D721Med (cell line): ENCODE results near the gene SCAF8.
A peak's percentile ranks its signal among the peaks of the same experiment; 100 is the strongest.
"Not testable (repeated sequence)": the region's sequence is repeated elsewhere in the genome, so short reads cannot be mapped to it uniquely, and the experiment has no call there.

ENCODE experiments used
- DNase-seq: peaks from one replicate; pipeline ENCODE4 v3.0.0; 2011; ENCODE audit warnings: low spot score; ENCODE audit not compliant: insufficient read length
- FAIRE-seq: peaks from 2 replicates; lab custom pipeline; 2011; peaks lifted over from hg19 to GRCh38; lab: Jason Lieb, UNC
- TF ChIP-seq, protein P1 (sequence below): IDR thresholded peaks from 2 replicates; pipeline ENCODE4 v1.5.1; 2012; ENCODE audit warnings: mild to moderate bottlenecking, control low read depth; ENCODE audit not compliant: insufficient read depth; ENCODE audit errors: missing control alignments

The SCAF8 gene

GRCh38 chr6:154736618-154737259 lies 3.5 kb downstream of the SCAF8 start:
- no peak for DNase-seq
- peak; percentile 6 for FAIRE-seq
- TF ChIP-seq, protein P1, sequence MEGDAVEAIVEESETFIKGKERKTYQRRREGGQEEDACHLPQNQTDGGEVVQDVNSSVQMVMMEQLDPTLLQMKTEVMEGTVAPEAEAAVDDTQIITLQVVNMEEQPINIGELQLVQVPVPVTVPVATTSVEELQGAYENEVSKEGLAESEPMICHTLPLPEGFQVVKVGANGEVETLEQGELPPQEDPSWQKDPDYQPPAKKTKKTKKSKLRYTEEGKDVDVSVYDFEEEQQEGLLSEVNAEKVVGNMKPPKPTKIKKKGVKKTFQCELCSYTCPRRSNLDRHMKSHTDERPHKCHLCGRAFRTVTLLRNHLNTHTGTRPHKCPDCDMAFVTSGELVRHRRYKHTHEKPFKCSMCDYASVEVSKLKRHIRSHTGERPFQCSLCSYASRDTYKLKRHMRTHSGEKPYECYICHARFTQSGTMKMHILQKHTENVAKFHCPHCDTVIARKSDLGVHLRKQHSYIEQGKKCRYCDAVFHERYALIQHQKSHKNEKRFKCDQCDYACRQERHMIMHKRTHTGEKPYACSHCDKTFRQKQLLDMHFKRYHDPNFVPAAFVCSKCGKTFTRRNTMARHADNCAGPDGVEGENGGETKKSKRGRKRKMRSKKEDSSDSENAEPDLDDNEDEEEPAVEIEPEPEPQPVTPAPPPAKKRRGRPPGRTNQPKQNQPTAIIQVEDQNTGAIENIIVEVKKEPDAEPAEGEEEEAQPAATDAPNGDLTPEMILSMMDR, result no peak

- TF ChIP-seq, protein P1, result no peak
Observed at GRCh38 chr6:154737424-154737823, 4.2 kb downstream of the SCAF8 start.

GRCh38 chr6:154738551-154738961 lies 5.3 kb downstream of the SCAF8 start:
- TF ChIP-seq, protein P1, result no peak
- peak; percentile 74 for FAIRE-seq
- DNase-seq, result no peak

More at GRCh38 chr6:154737424-154737823, 4.2 kb downstream of the SCAF8 start:
- DNase-seq (no peak), FAIRE-seq (no peak)

GRCh38 chr6:154740658-154741057 lies 7.4 kb downstream of the SCAF8 start:
- FAIRE-seq, result peak; percentile 55

DNA sequence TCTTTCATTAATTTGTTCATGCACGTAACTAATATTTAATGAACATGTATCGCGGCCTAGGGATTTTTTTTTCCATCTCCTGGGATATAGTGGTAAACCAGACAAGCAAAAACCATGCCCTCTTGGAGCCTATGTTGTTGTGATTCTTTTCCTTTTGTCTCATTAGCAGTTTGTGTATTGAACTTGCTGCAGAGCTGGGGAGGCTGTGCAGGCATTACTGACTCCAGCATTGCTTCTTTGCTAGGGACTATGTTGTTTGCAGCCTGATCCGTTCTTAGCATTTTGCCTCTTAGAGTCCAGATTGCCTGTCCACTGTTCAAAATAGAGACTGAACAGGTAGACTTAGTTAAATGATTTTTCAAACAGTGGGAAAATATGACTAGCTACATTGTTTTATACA lies 9.7 kb downstream of the SCAF8 start:
- FAIRE-seq (peak; percentile 86), DNase-seq (no peak)
- TF ChIP-seq, protein P1, result no peak

More at GRCh38 chr6:154740658-154741057, 7.4 kb downstream of the SCAF8 start:
- DNase-seq, result no peak
- TF ChIP-seq, protein P1, result no peak

GRCh38 chr6:154744029-154744745 lies 11.0 kb downstream of the SCAF8 start:
- not testable (repeated sequence) for DNase-seq
- peak; percentile 70 for FAIRE-seq

DNA sequence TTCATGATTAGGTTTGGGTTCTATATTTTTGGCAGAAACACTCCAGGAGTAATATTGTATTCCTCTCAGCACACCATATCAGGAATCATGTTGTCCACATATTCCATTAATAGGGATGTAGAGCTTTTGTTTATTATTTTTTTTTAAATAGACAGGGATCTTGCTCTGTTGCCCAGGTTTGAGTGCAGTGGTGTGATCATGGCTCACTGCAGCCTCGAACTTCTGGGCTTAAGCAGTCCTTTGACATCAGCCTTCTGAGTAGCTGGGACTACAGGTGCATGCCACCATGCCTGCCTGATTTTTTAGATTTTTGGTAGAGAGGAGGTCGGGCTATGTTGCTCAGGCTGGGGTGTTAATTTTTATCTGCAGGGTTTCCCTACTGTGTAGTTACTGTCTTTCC lies 12.0 kb downstream of the SCAF8 start:
- no peak for FAIRE-seq
- no peak for DNase-seq
- TF ChIP-seq, protein P1, result no peak
